Measurements from ENCODE around the gene FUCA2.
"Not testable (repeated sequence)": the region's sequence is repeated elsewhere in the genome, so short reads cannot be mapped to it uniquely, and the experiment has no call there.

The FUCA2 gene

DNA sequence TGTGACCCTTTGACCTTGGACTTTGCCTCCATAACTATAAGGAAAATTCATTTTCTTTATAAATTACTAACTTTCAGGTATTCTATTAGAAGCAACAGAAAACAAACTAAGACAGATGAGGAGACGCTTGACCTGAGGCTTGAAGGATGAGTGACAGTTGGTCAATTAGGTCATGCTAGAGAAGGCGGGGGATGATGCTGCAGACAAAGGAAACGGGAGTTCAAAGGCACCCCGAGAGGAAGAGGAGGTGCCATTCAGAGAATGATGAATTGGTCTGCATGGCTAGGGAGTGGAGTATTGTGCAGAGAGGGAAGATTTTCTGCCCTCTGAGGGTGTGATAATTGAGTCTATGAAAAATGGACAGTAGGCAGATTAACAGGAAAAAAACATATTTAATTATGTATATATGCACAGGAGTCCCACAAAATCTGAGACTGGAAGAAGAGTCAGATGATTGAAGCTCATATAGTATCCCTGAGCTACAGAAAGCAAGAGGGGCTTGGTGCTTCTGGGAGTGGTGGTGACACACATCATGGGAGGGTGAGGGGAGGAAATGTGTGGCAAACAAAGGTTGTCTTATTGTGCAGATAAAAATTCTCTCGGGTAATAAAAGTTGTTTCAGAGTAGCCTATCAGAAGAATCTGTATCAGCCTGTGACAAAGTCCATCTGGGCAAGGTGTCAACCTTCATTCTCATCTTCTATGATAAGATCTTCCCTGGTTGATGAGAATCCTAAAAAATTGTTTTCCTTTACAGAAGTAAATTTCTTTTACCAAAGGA lies 20.4 kb upstream of the FUCA2 start:
- DNase-seq = no peak

DNA sequence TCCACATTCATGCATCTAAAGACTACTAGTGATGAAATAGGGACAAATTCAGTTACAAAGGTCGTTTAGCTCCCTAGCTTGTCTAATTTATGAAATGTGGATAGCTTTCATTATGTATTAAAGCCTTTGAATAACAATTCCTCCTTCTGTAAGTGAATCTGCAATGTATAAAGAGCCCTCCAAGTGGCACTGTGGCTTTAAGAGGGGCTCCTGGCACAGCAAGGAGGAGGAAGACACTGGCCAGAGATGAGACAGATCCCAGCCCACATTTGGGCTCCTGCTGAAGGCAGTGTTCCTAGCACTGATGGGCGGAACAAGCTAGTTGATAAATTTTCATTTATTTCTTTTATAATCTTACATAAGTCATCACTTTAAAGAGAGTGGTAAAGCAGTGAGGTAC lies 17.6 kb upstream of the FUCA2 start:
- peak; percentile 49 for DNase-seq

DNA sequence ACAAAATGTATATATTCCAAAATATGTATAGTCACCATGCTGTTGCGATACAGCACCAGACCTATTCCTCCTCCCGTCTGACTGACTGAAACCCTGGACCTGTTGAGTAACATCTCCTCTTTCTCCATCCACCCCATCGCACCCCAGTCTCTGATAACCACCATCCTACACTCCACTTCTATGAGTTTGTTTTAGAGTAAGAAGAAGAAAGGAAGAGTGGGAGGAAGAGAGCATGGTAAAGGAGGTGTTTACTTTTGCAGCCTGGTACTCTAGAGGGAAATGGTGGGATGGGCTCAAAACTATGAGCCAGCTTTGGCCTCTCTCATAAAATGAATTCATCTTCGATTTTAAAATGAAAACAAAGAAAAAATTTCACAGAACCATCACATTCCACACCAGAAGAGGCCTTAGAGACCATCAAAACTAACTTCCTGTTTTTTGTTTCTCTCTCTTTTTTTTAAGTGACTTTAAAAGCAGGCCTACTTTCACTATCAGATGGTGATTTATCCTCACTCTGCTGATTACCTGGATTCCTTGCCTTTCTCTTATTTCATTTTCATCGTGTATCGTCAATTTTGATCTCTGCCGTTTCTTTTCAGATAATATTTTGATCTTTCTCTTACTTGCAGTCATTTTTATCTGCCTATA lies 16.8 kb upstream of the FUCA2 start:
- DNase-seq = no peak

DNA sequence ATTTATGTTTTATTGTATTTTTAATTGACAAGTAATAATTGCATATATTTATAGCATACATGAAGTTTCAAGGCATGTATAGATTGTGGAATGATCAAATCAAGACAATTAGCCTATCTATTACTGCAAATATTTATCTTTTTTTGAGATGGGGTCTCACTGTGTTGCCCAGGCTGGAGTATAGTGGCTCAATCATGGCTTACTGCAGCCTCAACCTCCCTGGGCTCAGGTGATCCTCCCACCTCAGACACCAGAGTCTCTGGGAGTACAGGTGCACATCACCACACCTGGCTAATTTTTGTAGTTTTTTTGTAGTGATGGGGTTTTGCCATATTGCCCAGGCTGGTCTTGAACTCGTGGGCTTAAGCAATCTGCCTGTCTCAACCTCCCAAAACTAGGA lies 16.2 kb upstream of the FUCA2 start:
- no peak for DNase-seq

DNA sequence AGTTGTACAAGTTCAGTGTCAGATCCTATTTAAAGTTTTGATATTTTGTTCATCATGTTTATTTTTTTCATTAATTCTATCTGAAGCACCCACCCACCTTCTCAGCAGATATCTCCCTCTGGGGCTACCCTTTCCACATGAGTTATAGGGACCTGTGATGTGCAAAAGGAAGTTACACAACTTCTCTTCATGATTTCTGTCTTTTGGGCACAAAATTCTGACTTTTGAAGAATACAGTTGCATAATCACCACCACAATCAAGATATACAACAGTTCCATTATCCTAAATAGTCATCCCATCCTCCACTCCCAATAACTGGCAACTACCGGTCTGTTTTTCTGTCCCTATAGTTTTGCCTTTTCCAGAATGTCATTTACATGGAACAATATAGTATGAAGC lies 13.8 kb upstream of the FUCA2 start:
- no peak for DNase-seq

DNA sequence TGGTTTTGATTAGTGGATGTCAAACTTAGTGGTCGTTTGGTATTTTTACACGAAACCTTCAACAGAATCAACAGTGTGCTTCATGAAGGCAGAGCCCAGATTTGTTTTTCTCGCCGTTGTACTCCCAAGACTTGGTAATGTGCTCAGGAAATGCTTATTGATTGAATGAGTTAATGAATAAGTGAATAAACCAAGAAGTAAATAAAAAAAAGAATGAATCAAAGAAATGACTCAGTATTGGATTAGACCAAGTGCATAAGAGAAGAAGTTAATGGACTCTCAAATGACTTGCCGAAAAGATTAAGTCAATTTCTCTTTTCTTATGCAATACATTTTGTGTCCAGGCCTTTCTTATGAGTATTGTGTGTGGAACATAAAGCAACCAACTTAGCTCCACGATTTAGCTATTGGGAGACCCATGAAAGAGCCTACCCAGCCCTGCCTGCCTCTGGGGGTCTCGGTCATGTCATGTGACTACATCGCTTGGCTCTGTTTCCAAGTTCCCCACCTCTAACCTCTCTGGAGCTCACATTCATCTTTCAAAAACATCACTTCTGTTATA lies 10.6 kb upstream of the FUCA2 start:
- DNase-seq = no peak

DNA sequence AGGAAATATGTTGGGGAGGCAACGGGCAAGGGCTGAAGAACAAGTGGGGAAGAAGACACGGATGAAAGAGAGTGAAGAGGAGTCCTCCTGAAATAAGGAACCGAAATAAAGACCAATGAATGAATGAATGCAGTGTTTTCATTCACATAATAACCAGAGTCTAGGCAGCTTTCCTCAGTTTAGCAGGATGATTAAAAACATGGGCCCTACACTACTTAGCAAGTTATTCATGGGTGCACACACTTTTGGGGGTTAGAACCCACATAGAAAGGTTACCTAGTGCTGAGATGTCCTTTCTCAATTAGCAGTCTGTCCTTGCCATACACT lies 5.9 kb upstream of the FUCA2 start:
- DNase-seq = no peak

DNA sequence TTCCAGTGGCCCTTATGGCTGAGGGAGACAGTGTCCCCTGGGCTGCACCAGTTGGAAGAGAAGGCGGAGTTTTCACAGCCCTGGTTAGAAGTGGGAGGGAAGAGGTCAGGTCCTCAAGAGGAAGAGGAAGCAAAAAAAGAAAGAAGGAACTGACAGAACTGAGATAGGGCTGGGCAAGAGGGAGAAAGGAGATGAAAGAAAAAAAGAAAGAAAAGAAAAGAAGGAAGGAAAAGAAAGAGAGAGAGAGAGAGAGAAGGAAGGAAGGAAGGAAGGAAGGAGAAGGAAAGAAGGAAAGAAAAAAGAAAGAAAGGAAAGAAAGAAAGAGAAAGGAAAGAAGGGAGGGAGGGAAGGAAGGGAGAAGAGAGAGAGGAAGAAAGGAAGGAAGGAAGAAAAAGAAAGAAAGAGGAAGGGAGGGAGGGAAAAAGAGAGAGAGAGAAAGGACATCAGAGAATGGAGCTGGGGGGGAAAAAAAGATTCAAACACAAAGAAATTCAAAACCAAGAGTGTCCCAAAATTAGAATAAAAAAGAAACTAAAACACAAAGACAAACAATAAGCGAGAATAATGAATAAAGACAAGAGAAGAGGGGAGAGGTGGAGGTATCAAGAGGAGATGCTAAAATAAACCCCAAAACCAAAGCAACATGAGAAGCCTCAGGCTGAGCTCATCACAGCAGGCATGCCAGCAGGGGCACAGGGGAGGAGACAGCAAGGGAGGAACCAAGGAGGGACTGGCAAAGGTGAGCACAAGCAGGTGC lies 5.3 kb upstream of the FUCA2 start:
- DNase-seq = no peak

DNA sequence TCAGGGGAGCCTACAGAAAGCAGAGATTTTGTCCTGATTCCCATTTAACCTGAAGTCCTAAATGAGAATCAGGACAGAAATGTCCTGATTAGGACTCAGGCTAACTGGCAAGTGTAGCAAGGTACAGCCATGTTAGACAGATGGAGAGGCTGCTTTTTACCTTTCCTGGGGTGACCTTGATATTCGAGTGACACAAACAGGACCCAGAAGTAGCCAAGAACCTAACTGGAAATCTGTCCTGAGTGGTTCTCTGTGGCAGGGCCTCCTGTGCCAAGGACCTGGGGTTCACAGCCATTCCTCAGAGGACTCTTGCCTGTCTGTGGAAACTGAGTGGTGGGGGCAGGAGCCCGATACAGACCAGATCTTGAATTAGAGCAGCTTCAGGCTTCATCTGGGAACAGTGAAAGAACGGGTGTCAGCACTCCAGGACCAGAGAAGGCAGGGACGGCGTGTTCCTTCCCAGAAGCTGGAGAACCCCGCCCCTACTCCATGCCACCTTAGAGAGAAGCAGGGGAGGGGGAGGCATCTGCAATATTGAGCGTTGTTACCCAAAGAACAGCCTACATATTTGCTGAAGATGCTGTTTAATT lies 4.3 kb upstream of the FUCA2 start:
- DNase-seq = no peak

DNA sequence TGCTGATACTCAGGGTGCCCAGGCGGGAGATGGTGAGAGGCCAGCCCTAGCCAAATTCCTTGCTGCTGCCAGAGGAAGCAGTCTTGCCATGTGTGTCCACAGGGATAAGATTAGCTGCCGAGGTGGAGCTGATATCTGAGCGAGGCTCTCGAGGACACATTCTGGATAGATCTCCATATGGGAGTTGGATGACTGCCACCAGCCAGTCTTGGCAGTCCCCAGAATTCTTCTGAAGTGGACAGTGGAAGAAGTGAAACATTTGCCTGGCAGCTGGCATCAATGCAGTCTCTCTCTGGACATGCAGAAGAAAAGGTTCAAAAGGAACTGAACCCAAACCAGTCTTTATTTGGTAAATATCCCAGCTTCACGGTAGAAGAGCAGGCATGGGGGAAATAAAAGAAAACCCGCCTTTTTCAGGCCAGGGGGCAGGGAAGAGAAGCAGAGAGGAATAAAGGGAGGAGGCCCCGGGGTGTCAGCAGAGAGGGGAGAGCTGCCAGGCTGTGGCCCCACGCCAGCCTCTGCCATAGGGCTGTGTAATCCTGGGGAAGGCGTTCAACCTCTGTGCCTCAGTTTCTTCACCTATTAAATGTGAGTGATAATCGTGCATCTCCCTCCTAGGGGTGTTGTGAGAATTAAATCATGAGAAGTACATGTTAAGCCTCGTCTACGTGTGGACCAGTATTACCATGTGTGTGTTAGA lies 3.7 kb upstream of the FUCA2 start:
- peak; percentile 57 for DNase-seq

DNA sequence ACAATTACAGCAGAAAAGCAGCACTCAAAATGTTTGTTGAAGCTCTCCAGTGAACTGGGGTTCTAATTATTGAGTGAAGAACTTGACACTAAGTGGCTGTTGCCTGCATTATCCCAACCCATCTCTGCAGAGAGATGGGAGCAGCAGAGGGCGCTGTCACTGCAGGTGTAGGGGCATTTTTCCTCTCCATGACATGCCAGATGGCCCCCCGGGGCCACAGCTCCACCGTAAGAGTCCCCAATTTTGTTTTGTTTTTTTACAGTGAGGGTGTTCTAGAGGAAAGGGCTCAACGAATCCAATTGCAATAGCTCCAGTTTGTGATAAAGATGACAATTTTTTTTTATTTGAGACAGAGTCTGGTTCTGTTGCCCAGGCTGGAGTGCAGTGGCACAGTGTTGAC lies 1.9 kb upstream of the FUCA2 start:
- peak; percentile 61 for DNase-seq

DNA sequence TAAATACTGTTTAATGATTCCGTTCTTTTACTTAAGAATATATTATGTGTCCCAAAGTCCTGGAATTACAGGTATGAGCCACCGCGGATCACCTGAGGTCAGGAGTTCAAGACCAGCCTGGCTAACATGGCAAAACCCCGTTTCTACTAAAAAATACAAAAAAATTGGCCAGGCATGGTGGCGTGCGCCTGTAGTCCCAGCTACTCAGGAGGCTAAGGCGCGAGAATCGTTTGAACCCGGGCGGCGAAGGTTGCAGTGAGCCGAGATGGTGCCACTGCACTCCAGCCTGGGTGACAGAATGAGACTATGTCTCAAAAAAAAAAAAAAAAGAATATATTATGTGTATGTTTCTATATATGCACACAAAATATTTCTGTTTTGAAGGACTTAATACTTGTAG lies 1.2 kb downstream of the FUCA2 start:
- not testable (repeated sequence) for DNase-seq

DNA sequence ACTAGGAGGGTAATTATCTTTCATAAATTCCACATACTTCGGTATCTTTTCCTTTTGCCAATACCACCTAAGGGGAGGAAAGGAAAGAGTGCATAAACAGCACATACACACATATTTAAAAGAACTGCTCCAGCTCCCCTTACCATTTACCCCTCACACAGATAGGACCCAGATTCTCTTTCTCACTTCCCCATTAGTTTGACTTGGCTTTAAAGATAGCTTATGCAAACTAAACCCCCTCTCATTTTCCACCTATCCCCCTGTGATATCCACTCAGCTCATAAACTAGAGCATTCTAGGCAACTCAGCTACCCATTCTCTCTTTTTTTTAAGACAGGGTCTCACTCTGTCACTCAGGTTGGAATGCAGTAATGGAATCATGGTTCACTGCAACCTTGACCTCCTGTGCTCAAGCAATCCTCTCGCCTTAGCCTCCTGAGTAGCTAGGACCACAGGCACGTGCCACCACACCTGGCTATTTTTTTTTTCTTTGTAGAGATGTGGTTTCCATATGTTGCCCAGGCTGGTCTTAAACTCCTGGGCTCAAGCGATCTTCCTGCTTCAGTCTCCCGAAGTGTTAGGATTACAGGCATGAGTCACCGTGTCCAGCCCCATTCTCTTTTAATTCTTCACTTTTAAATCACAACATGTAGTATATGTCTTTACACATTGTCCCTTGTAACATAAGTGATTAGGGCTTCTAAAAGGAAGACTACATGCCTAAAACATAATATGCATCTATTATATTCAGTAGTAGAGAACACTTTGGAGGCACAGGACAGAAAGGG lies 4.0 kb downstream of the FUCA2 start:
- DNase-seq = no peak

DNA sequence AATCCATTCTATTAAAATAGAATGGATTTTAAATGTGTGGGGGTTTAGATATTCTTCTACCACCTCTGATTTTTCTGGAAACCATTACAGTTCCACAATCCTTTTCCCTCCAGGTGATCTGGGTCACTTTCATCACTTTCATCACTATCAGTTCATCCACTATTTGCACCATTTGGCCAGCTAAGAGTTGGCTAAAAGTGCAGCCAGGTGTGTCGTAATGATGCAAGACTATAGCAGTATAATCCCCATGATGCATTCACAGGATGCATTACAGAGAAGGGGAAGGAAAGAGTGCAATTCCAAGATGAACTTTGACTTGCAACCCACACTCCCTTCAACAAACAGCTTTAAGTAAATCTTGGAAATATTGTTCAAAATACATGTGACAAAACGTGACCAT lies 4.9 kb downstream of the FUCA2 start:
- DNase-seq = no peak

DNA sequence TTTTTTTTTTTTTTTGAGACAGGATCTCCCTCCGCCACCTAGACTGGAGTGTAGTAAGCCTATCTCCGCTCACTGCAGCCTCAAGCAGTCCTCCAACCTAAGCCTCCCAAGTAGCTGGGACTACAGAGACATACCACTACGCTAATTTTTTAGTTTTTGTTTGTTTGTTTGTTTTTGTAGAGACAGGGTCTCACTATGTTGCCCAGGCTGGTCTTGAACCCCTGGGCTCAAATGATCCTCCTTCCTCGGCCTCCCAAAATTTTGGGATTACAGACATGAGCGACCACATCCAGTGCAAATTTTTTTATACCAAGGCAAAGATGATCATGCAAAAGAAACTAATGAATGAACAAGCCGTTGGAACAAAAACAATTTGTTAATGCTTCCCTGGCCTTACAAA lies 5.3 kb downstream of the FUCA2 start:
- no peak for DNase-seq

DNA sequence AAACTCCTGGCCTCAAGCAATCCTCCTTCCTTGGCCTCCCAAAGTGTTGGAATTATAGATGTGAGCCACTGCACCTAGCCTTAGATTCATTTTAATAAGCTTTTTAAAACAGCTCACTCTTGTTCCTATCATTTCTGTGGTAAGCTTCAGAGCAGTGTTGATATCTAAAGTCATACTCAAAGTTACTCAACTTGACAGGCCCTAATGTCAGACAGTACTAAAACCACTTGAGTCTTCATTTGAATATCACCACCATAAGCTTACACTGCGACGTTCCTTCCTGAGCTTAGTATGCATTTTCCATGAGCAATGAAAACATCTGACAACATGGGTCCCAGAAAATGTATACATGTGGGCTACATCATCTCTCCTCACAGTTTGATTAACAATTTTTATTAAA lies 6.0 kb downstream of the FUCA2 start:
- no peak for DNase-seq

DNA sequence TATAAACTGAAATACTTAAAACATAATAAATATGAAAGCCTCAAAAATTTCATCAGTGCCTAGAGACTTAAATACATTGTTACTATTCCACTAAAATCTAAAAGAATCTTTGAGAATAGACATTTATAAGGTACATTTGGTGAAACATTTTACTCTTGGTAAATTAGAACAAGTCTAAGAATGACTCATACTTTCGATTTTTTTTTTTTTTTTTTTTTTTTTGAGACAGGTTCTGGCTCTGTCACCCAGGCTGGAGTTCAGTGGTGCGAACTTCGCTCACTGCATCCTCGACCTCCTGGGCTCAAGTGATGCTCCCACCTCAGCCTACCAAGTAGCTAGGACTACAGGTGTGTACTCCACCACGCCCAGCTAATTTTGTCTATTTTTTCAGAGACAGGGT lies 6.4 kb downstream of the FUCA2 start:
- DNase-seq = no peak

DNA sequence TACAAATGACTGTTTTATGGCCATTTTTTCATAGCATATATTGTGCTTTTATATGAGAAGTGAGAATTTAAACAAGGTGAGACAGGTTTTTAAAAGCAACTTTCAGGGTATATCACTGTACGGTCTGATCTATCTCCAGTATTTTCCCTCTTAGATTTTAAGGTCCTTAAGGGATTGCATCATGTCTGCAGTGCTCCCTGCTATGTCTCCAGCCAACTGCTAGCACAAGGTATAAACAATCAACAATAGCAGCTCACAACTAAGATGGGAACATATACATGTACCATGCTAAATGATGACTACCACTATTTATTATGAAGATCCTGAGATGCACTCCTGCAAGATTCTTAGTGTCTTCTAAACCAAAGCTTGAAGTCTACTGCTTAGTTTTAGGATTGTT lies 7.2 kb downstream of the FUCA2 start:
- no peak for DNase-seq

DNA sequence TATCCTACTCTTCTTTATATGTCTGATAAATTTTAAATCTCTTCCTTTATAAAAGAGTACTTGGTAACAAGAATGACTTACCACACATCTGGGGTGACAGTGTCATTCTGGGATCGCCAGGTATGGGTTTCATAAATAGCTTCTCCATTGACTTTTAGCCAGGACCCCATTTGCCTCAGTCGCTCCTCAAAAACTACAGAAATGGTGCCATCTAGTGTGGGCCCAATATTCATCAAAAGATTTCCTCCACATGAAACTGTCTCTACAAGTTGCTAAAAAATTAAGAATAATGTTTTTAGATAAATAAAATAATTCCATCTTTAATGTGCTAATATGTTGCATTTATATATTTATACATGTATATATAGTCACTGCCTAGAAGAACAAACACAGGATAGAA lies 9.7 kb downstream of the FUCA2 start:
- DNase-seq = no peak

DNA sequence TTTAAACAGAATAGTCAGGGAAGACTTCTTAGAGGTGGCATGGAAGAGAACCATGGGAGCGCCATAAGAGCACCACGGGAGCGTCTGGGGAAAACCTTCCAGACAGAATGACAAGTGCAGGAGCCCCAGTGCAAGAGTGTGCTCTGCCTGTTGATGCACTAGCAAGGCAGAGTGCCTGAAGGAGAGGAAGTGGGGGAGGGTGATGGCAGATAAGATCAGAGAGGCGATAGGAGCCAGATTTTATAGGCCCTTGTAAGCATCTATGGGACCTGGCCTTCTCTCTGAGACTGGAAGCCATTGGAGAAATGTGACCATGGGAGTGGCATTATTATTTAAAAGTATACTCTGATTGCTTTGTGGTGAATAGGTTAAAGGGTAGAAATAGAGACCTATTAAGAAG lies 13.1 kb downstream of the FUCA2 start:
- no peak for DNase-seq

DNA sequence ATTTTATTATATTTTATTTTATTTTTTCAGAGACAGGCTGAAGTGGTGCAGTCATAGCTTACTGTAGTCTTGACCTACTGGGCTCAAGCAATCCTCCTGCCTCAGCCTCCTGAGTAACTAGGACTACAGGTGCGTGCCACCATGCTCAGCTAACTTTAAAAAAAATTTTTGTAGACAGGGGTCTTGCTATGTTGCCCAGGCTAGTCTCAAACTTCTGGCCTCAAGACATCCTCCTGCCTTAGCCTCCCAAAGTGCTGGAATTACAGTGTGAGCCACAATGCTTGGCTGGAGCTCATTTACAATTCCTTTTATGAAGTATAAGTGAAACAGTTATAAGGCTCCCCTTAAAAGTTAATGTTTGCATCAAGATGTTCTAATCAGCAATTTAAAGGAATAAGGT lies 14.5 kb downstream of the FUCA2 start:
- no peak for DNase-seq

DNA sequence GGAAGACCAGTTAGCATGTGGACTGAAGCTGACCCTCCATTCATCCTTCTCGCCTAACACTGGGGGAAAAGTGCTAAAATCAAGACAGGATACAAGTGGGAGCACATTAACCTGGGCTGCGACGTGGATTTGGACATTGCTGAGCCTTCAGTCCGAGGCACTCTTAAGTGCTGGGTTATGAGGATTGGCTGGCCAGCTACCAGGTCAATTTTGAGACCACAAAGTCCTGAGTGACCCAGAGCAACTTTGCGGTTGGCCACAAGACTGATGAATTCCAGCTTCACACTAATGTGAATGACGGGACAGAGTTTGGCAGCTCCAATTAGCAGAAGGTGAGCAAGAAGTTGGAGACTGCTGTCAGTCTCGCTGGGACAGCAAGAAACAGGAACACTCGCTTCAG lies 20.7 kb downstream of the FUCA2 start:
- no peak for DNase-seq

Measured in hematopoietic multipotent progenitor cell treated with erythropoietin and hydrocortisone succinate and interleukin-3 and kit ligand, for 8 days (in vitro differentiated cells).